ENCODE data around the gene SFTPD. TPM values are rescaled to one million over a fixed set of nuclear protein-coding genes. Genes with fewer than 3 reads are reported as not detected.
"Not testable (repeated sequence)": the region's sequence is repeated elsewhere in the genome, so short reads cannot be mapped to it uniquely, and the experiment has no call there.

Gene SFTPD
- total and polyA plus RNA-seq, 12 donors, result 0.22 to 2.2 (median 0.79) TPM; not detected in 1

DNA sequence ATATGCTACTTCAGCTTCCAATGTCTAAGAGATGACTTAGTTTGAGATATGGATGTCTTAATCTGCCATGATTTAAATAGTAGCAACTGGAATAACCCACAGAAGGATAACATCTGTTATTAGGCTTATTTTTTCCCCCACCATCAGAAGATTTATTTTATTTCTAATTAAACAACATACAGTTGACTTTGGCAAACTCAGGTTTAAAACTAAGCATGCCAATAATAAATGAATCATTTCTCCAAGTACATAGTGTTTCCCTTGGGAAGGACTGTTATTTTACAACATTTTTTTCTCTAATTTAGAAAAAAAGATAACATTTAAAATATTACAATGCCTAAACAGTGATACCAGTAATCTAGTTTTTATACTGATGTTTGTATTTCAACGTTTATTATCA is 58.4 kb downstream of the SFTPD start:
- intact Hi-C loops (cut with DNase I), result no loop called here
- 40 to 44% methylated on average over 1 of the region's 1 CpG for WGBS, 2 donors
- ATAC-seq, result no peak

DNA sequence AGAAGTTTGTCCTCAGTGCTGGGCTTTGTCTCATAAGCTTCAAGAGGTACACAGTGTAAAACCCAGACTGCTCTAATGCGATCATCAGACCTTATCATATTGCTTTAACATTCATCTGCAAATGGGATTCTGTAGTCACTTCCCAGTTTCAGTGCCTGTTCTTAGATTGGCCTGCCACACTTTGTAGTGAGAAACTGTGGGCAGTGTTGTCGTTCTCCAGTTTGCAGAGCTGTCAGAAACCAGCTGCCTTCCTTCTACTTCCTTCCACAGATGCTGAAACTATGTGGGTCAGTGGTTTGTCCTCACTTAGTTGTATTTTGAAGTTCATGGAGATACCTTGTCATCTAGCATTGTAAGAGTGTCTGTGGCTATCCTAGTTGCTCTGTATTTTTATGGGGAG is 59.9 kb downstream of the SFTPD start:
- ATAC-seq, result not testable (repeated sequence)

More for the DNA sequence above, 58.4 kb downstream of the SFTPD start:
- no peaks in the 10 kb centered on the region for H3K4me1 ChIP-seq
- no peak overlapping the region for H3K4me3 ChIP-seq
- no peak for DNase-seq
- H3K27ac ChIP-seq, result no peak overlapping the region
- peaks cover 0 to 7% (median 0%) of the 10 kb centered on the region in 7 donors for H3K27me3 ChIP-seq
- H3K36me3 ChIP-seq, result no peaks in the 10 kb centered on the region
- TF ChIP-seq, protein P1, sequence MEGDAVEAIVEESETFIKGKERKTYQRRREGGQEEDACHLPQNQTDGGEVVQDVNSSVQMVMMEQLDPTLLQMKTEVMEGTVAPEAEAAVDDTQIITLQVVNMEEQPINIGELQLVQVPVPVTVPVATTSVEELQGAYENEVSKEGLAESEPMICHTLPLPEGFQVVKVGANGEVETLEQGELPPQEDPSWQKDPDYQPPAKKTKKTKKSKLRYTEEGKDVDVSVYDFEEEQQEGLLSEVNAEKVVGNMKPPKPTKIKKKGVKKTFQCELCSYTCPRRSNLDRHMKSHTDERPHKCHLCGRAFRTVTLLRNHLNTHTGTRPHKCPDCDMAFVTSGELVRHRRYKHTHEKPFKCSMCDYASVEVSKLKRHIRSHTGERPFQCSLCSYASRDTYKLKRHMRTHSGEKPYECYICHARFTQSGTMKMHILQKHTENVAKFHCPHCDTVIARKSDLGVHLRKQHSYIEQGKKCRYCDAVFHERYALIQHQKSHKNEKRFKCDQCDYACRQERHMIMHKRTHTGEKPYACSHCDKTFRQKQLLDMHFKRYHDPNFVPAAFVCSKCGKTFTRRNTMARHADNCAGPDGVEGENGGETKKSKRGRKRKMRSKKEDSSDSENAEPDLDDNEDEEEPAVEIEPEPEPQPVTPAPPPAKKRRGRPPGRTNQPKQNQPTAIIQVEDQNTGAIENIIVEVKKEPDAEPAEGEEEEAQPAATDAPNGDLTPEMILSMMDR (IDR thresholded peaks at IDR 0.05), result no peak
- no peaks in the 10 kb centered on the region for H3K9me3 ChIP-seq

More for the DNA sequence above, 59.9 kb downstream of the SFTPD start:
- H3K27ac ChIP-seq; H3K9me3 ChIP-seq; H3K4me3 ChIP-seq; DNase-seq; H3K27me3 ChIP-seq; intact Hi-C loops (cut with DNase I); H3K4me1 ChIP-seq; H3K36me3 ChIP-seq: not testable (repeated sequence)
- WGBS, 2 donors, result 51 to 60% methylated on average over 2 of the region's 2 CpGs

Other genes with a start within 250 kb of the SFTPD start
- gene NUTM2B, start 245.9 kb downstream of the SFTPD start, total RNA-seq, result 1 to 10 TPM in 4 of 10 donors, under 1 TPM in 6; 0.37 to 1.9 (median 0.64) TPM
- gene NUTM2B, start 245.9 kb downstream of the SFTPD start, polyA plus RNA-seq, result 1 to 10 TPM in 1 of 2 donors, under 1 TPM in 1; 0.01 to 3.3 TPM
- under 1 TPM in 3 of 10 donors, not detected in 7; 0.09 to 0.24 (median 0.10) TPM for gene NUTM2E, start 122.4 kb downstream of the SFTPD start, total RNA-seq
- under 1 TPM in 1 of 2 donors, not detected in 1; 0.28 TPM for gene NUTM2E, start 122.4 kb downstream of the SFTPD start, polyA plus RNA-seq
- 10 to 100 TPM in 1 of 10 donors, 1 to 10 TPM in 9; 5.5 to 10.7 (median 8.3) TPM for gene TMEM254, start 129.6 kb upstream of the SFTPD start, total RNA-seq
- gene TMEM254, start 129.6 kb upstream of the SFTPD start, polyA plus RNA-seq, result 1 to 10 TPM; 6.4 to 6.9 TPM
- gene PLAC9, start 183.6 kb upstream of the SFTPD start, total RNA-seq, result 10 to 100 TPM; 16.8 to 41.7 (median 26.8) TPM
- 100 to 1,000 TPM in 1 of 2 donors, 10 to 100 TPM in 1; 63.7 to 129 TPM for gene PLAC9, start 183.6 kb upstream of the SFTPD start, polyA plus RNA-seq